ENCODE data around the gene HPDL. TPM values are rescaled to one million over a fixed set of nuclear protein-coding genes. Genes with fewer than 3 reads are reported as not detected.
A peak's percentile ranks its signal among the peaks of the same experiment; 100 is the strongest.

Gene HPDL
- total and polyA plus RNA-seq, 2 of the 8 experiments (the other 6 are each of a cell fraction or from before 2014, with no cell fraction given): 58.5 to 62.7 TPM

DNA sequence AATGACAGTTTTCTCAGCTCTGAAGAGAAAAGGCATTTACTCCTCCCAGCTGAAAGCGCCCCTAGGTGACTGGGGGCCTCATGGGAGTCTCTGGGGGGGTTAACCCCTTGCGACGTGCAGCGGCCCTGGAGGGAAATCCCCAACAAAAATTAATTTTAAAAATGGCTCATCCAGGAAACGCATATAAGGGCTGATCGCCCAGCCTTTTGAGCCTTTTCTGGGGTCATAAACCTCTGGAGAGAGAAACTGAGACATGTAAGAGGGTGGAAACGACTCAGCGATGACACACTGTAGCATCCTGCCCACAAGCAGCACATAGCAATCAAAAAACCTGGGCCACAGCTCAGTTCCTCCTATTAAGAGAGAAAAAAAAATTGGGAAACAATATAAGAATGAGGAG, 20.4 kb upstream of the HPDL start:
- POLR2A ChIA-PET (ENCODE audit: partially characterized antibody): interaction anchor here (0.6 to 9.9 kb wide), 9 partner anchors 9 to 531 kb away, joined by 3 to 194 read pairs (median 10); partner anchors contain the start of genes HECTD3, HPDL, MUTYH and PRDX1
- TF ChIP-seq HDAC6 (IDR thresholded peaks at IDR 0.05; ENCODE audit: low read depth, low read length) (no peak), KDM1A (IDR thresholded peaks at IDR 0.05; ENCODE audit: borderline replicate concordance, low read length) (no peak), SRF (IDR thresholded peaks at IDR 0.05; ENCODE audit: low read depth, low read length) (no peak), CBX5 (IDR thresholded peaks at IDR 0.05; ENCODE audit: low read depth, low read length) (no peak), BCL11A (IDR thresholded peaks at IDR 0.05; ENCODE audit: low read depth in 2 of 2, low read length in 2 of 2) (no peak), SIRT6 (IDR thresholded peaks at IDR 0.05; ENCODE audit: low read length) (no peak), CHD2 (IDR thresholded peaks at IDR 0.05; ENCODE audit: low read length) (no peak), CEBPB (IDR thresholded peaks at IDR 0.05; ENCODE audit: low read depth, low read length) (no peak), BACH1 (IDR thresholded peaks at IDR 0.05; ENCODE audit: low read length) (no peak), SAP30 (IDR thresholded peaks at IDR 0.05; ENCODE audit: insufficient read depth, insufficient replicate concordance, low read length) (no peak)
- TF ChIP-seq, protein P1, sequence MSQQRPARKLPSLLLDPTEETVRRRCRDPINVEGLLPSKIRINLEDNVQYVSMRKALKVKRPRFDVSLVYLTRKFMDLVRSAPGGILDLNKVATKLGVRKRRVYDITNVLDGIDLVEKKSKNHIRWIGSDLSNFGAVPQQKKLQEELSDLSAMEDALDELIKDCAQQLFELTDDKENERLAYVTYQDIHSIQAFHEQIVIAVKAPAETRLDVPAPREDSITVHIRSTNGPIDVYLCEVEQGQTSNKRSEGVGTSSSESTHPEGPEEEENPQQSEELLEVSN (IDR thresholded peaks at IDR 0.05): no peak
- TF ChIP-seq, protein P2, sequence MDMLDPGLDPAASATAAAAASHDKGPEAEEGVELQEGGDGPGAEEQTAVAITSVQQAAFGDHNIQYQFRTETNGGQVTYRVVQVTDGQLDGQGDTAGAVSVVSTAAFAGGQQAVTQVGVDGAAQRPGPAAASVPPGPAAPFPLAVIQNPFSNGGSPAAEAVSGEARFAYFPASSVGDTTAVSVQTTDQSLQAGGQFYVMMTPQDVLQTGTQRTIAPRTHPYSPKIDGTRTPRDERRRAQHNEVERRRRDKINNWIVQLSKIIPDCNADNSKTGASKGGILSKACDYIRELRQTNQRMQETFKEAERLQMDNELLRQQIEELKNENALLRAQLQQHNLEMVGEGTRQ (IDR thresholded peaks at IDR 0.05; ENCODE audit: low read length): no peak

More for the DNA sequence above, 20.4 kb upstream of the HPDL start:
- Histone ChIP-seq H3K9ac (replicated peaks in 1 of 4; ENCODE audit: extremely low read depth in 1 of 4, low read depth in 3 of 4, low read length in 3 of 4) (no peak overlapping the region), H2BK5ac (ENCODE audit: low read depth, low read length) (no peak overlapping the region), H3K79me2 (ENCODE audit: control insufficient read depth in 1 of 2, insufficient read depth in 2 of 2, low read length in 2 of 2) (no peaks in the 10 kb centered on the region; a peak in 1 of 4 replicates), H3K27me3 (replicated peaks in 1 of 4; ENCODE audit: control insufficient read depth in 3 of 4, extremely low read depth in 1 of 4, insufficient read depth in 3 of 4, low read length in 3 of 4) (no peaks in the 10 kb centered on the region), H2BK15ac (ENCODE audit: low read length) (no peak overlapping the region), H4K5ac (ENCODE audit: insufficient read length, low read depth, low read length) (peak overlapping the region; percentile 40), H2BK120ac (replicated peaks; ENCODE audit: low read depth, low read length) (peak overlapping the region; percentile 90), H3K4me2 (ENCODE audit: insufficient read depth in 1 of 2, low read depth in 2 of 2, low read length in 2 of 2) (peak overlapping the region; percentile 44 to 64; a peak in 3 of 4 replicates), H3K4ac (replicated peaks; ENCODE audit: insufficient read length, low read depth, low read length) (no peak overlapping the region), H3K23ac (ENCODE audit: insufficient read length) (no peak overlapping the region), H3K36me3 (ENCODE audit: control insufficient read depth in 2 of 4, insufficient read depth in 4 of 4, low read length in 3 of 4) (no peaks in the 10 kb centered on the region; a peak in 1 of 8 replicates), H3K18ac (ENCODE audit: extremely low read depth, low read length) (peak overlapping the region; percentile 71), H3K27ac (ENCODE audit: low read depth, low read length) (0 out of 2 replicates have a peak overlapping the region, but pooled peaks have one; percentile 0), H3K23me2 (ENCODE audit: low read depth, low read length) (peaks cover 2% of the 10 kb centered on the region), H2BK20ac (ENCODE audit: low read length) (no peak overlapping the region), H3K4me3 (ENCODE audit: extremely low read depth in 1 of 4, insufficient read depth in 2 of 4, low read depth in 3 of 4, low read length in 4 of 4) (peak overlapping the region in 1 of 4 experiments; percentile 28; a peak in 1 of 8 replicates), H3K4me1 (replicated peaks in 1 of 4; ENCODE audit: control insufficient read depth in 3 of 4, insufficient read depth in 4 of 4, low read length in 3 of 4) (peaks cover 13 to 24% (median 15%) of the 10 kb centered on the region in 4 experiments), H3K79me1 (ENCODE audit: low read depth, low read length) (no peaks in the 10 kb centered on the region), H2BK12ac (ENCODE audit: low read depth, low read length) (0 out of 2 replicates have a peak overlapping the region, but pooled peaks have one; percentile 39), H3K14ac (ENCODE audit: insufficient read length) (no peak overlapping the region), H3K56ac (replicated peaks; ENCODE audit: insufficient read length, low read depth, low read length) (no peak overlapping the region), H4K8ac (ENCODE audit: extremely low read depth, insufficient read depth, low read length) (no peak overlapping the region), H4K91ac (replicated peaks; ENCODE audit: insufficient read length, low read length) (peak overlapping the region; percentile 42), H3K9me3 (ENCODE audit: insufficient read depth in 2 of 2, low read depth in 1 of 2, low read length in 1 of 2) (no peaks in the 10 kb centered on the region; a peak in 1 of 4 replicates), H2AK5ac (ENCODE audit: low read depth, low read length) (no peak overlapping the region), H4K20me1 (replicated peaks in 1 of 2; ENCODE audit: control insufficient read depth in 1 of 2, insufficient read depth in 2 of 2, low read length in 2 of 2) (no peaks in the 10 kb centered on the region), H2AFZ (ENCODE audit: low read length) (peak overlapping the region; percentile 54; the same call in 1 of the 2 replicates)
- 28% methylated on average over 8 of the region's 8 CpGs; no CpG with 5 or more reads in 1 of the 2 experiments for WGBS, 2 experiments (ENCODE audit: extremely low coverage in 1 of 2, insufficient coverage in 1 of 2, insufficient read length in 1 of 2, insufficient replicate concordance in 2 of 2, low coverage in 1 of 2, low lambda C conversion rate in 2 of 2, missing lambda C conversion rate in 1 of 2)
- no peak for FAIRE-seq
- CTCF ChIA-PET (ENCODE audit: partially characterized antibody): interaction anchor here (0.6 to 19.1 kb wide), 3 partner anchors 14 to 512 kb away, joined by 3 to 424 read pairs (median 8); partner anchors contain the start of genes HECTD3 and UROD
- peak in 1 of 2 experiments; percentile 44 for DNase-seq (ENCODE audit: low read depth in 1 of 2, low spot score in 2 of 2)

Data from H1 (cell line).